HG02642 (cell line): ENCODE results near the gene MGAT4B.

Source experiments
- ATAC-seq: cut with Tn5 transposase; IDR thresholded peaks from one replicate; pipeline ENCODE4 v1.9.1; 2021; ENCODE audit warnings: mild to moderate bottlenecking; ENCODE audit not compliant: unreplicated experiment, poor library complexity

MGAT4B gene

GRCh38 chr5:179828756-179829421 is 22.2 kb upstream of the MGAT4B start:
- ATAC-seq: no peak

DNA sequence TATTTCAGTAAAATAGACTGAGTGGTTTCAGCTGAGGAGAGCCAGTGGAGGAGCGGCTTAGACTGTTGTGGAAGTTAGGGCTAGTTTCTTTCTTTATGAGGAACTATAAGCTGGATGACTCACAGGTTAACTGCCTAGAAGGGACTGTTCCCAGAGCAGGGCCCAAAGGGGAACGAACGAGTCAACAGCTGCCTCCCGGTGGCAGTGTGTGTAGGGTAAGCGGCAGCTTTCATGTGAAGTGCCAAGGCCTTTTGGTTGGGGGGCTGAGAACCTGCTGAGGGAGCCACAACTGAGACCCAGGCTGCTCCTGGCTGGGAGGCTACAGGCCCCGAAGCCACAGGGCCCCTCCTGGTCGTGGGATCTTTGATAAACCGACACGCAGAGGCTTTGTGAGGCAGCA is 21.0 kb upstream of the MGAT4B start:
- no peak for ATAC-seq

GRCh38 chr5:179825655-179826182 is 19.1 kb upstream of the MGAT4B start:
- no peak for ATAC-seq

DNA sequence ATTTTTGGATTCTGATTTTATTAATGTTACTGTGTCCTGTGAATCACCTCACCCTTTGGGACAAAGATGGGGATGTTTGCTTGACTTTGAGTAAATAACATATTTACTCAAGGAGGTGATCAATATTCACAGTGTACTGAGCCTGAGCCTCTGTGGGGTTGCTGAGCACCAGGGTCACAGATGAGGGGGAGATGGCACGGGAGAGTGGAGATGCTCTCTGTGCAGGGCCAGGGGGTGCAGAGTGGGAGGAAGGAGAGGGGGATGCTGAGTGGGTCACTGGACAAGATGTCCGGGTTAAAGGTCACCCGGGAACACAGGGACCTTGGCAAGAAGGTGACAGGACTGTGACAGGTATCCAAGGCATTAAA is 18.1 kb upstream of the MGAT4B start:
- no peak for ATAC-seq

- ATAC-seq: no peak
These were observed 17.5 kb upstream of the MGAT4B start for GRCh38 chr5:179823937-179824744.

GRCh38 chr5:179822444-179822990 is 15.9 kb upstream of the MGAT4B start:
- ATAC-seq: no peak

DNA sequence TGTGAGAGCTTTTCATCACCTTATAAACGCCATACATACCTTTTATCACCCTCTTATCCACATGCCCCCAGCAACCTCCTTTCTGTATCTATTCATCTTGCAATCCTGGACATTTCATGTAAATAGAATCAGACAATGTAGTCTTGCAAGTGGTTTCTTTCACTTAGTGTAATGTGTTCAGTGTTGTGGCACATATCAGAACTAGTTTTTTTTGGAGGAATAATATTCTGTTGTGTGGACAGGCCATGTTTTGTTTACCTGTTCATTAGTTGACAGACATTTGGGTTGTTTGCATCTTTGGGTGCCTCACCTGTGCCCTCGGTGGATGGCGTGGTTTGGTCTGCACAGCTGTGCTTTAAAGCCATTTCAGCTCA is 15.4 kb upstream of the MGAT4B start:
- ATAC-seq: no peak

DNA sequence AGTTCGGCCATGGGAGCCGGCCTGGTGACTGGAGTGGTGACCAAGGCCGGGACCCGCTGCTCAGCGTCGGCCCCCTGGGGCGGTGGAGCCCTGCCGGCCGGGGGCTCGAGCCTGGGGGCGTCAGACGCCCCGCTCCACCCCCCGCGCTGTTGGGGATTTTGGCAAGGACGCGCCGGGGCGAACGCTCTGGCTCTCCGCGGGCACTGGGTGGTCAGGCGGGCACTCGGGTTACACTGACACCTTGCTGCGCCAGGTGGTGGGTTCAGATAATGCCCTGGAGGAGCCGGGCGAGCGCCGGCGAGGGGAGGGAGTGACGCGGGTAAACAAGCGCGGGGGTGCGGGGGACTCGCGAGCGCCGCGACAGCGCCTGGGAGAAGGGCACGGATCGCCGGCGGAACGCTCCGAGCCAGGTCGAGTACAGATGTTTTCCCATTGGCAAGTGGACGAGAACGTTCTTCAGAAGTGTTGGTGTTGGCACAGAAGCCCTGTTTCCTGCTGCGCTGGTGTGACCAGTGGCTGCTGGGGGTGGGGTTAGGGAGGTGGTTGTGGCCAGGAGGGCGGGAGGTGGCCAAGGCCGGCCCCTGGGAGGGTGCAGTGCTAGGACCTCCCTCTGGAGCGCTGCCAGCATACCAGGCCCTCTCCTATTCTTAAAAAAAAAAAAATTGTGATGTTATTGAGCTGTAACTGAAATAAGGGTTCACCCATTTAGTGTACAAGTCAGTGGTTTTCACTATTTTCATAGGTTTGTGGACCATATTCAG is 14.8 kb upstream of the MGAT4B start:
- ATAC-seq: peak; percentile 43

- ATAC-seq: peak; percentile 47
These were observed 14.0 kb upstream of the MGAT4B start, which contains the start of gene SQSTM1 for GRCh38 chr5:179820483-179821297. SQSTM1 (plus strand) TSS chr5:179820905; CDS start chr5:179820937, 32 bp downstream.

DNA sequence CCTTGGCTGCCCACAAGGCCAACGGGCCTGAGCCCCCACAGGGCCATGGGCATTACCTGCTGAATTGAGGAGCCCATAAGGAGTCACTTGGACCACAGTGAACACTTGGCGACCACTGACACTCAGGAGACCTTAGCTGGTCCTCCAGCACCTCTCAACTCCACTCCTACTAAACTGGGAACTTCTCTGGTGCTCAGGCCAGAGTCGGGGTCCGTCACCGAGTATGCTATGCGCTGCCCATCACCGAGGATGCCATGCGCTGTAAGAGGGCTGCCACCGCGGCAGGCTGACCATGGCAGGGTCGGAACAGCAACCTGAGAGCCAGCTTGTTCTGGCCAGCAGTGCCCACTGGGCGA is 13.4 kb upstream of the MGAT4B start:
- no peak for ATAC-seq

GRCh38 chr5:179819296-179820126 is 12.8 kb upstream of the MGAT4B start:
- ATAC-seq: peak; percentile 22

- peak; percentile 62 for ATAC-seq
These were observed 12.2 kb upstream of the MGAT4B start for GRCh38 chr5:179818746-179819295.

DNA sequence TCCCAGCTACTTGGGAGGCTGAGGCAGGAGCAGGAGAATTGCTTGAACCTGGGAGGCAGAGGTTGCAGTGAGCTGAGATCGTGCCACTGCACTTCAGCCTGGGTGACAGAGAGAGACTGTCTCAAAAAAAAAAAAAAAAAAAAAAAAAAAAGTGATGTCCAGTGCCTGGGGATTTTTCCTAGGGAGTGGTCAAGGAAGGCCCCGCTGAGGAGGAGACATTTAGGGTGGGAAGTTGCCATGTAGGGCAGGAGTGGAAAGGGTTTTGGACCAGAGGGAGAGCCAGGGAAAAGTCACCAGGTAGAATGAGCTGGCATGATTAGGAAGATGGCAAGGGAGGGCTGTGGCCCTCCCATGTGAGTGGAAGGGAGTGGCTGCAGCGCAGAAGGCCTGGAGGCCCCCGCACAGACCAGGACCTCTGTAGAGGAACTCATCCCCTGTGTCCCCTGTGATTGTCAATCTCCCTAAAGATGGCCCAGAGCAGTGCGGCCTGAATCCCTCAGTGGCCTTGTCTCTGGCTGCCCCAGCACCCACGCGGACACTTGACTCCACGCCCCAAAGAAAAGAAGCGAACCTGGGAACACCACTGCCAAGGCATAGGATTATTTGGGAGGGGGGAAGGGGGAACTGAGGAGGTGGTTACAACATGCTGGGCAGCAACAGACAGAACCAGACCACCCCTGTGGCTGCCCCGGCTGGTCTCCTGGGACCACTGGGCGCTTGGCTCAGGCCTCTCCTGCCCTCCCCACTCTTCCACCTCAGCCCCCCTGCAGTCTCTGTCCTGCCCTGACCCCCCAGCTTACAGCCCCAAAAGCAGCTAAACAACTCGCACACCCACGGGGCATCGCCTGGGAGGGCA is 11.5 kb upstream of the MGAT4B start:
- ATAC-seq: no peak

- no peak for ATAC-seq
These were observed 10.8 kb upstream of the MGAT4B start for GRCh38 chr5:179817470-179817840.

DNA sequence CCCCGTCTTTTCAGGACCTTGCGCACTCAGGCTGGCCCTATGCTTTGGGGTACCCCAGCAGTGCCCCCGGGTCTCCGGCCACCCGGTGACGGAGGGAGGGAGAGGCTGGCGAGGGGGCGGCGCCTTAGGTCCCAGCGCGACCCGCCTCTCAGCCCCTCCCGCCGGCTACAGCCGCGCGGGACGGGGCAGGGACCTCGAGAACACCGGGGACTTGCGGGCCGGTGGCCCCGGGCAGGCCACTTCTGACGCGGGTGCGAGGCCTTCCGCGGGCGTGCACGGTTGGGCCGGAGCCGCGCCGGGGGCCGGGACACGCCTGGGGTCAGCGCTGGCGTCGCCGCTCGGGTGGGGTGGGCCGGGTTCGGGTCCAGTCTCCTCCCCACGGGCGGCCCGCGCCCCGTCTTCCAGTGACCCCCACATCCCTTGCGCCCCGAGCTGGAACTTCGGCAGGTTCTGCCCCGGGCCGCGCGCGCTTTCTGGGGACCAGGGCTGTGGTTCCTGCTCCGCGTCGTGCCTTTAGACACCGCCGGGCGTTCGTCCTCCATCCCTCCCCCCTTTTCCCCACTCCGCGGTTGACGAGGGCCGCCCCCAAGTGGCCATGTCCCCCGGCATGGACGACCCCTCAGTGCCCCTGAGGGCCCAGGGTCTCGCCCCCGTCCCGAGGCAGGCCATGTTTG is 10.3 kb upstream of the MGAT4B start:
- ATAC-seq: no peak

DNA sequence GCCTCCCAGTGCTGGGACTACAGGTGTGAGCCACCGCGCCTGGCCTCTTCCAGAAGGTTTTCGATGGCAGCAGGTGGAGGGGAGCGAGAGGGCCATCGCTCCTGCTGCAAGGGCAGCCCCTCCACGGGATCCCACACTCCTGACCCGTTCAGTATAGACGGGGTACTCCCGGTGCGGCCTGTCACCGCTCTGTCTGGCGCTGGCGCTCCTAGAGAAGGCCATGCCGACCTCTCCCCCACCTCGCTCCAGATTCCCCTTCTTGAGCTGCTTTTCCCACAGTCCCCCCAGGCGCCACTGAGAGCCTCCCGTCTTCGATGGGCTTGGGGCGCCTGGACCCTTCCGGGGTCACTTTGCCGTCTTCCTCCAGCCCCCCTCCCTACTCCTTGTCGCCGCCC is 9.7 kb upstream of the MGAT4B start:
- no peak for ATAC-seq

DNA sequence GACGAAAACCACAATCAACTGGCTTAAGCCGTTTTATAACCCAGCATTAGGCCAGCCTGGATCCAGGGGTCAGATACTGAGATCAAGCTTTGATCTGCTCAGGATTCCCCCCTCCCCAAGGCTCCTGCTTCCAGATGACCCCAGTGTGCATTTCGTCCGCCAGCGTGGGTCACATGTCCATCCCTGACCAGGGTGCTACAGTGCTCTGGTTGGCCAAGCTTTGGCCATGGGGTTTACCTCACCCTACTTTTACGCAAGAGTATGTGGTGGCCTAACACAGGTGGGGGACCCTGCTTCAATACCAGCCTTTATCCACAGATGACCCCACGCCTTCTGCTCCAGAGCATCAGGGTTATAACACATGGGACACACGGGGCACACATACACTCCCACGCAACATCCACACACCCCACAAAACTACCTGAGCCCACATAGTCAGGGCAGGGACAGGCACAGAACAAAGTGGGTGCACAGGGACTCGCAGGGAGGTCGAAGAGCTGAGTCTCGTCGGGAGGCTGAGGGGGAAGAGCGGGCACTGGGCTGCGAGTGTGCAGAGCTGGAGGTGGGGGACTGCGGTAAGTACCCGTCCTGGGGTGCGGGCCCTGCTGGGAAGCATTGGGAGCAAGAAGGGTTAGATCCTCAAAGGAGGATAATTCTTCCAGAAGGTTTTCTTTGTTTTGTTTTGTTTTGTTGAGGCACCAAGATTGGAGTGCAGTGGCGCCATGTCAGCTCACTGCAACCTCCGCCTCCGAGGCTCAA is 9.0 kb upstream of the MGAT4B start:
- ATAC-seq: no peak
